Dermis blood vessel endothelial cell (primary cell): ENCODE measurements around the gene LHFPL2. TPM values are rescaled to one million over a fixed set of nuclear protein-coding genes. Genes with fewer than 3 reads are reported as not detected.

Experiments
- DNase-seq: peaks from one replicate; pipeline ENCODE4 v3.0.0; 2010
- total RNA-seq: library from RNA; depleted of rRNA; stranded (reverse); fragments of >200 nt; gene quantifications from 2 replicates; pipeline ENCODE4 v1.2.3, GENCODE V29; 2014

Gene LHFPL2
- total RNA-seq, 1 donor from 2014 or later = 67.7 TPM

- no peak for DNase-seq
Observed at GRCh38 chr5:78567617-78568016, 81.0 kb downstream of the LHFPL2 start.

DNA sequence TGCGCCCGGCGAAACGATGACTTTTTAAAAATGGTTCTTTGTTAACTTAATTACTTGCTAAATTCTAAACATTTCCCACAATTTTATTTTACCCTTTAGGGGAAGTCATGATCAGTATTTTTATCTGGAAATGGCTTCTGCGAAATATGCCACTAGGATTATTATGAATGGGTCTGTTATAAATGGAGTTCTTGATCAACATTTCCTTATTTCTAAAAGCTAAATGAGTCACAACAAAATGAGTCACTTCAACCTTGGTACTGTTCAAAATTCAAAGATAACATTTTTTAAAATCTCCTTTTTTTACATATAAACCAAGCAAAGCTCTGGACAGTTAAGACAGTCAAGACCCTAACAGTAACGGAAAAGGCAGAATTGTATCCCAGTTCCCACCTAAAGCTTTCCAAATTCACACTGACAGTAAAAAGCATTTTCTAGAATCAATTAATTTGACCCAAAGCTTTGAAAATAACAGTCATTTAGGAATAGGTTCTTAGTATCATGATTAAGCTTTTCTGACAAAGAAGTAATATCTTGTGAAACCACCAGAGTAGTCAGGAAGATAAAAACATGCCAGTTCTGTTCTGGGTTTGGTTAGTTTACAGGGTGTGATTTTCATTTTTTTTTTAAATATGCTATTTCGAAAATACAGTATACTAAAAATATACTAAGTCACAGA lies 81.7 kb downstream of the LHFPL2 start:
- peak; percentile 59 for DNase-seq

DNA sequence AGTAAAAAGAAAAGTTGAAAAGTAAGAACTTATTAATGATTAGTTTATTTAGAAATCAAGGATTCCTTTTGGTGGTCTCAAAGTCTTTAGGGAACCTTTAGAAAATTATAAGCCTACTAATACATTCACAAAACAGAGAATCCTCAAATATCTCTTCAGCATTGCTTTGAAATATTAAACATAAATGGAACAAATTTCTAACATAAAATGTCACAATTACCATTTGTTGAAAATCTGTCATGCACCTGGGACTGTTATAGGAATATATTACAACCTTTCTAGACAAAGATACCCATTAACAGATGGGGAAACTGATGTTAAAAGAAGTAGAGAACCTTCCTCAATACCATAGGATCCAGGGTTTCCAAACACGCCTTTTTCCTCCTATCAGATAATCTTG lies 83.2 kb downstream of the LHFPL2 start:
- no peak for DNase-seq

DNA sequence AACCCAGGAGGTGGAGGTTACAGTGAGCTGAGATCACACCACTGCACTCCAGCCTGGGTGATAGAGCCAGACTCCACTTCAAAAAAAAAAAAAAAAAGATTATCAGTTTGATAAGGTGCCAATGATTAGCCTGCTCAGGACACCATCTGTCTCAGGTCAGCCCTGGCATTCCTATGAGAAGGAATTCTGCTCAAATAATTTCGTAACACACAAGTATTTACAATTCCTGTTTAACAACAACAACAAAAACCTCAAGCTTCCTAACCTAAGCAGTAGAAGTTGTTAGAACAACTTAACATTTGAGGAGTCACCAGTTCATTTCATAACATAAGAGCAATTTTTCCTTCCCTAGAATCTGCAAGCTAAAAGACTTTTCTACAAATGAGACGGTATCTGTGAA lies 85.0 kb downstream of the LHFPL2 start:
- no peak for DNase-seq

- no peak for DNase-seq
Observed at GRCh38 chr5:78562714-78563330, 85.8 kb downstream of the LHFPL2 start.

GRCh38 chr5:78562001-78562400 lies 86.6 kb downstream of the LHFPL2 start:
- DNase-seq = no peak

GRCh38 chr5:78561261-78561660 lies 87.3 kb downstream of the LHFPL2 start:
- no peak for DNase-seq

- no peak for DNase-seq
Observed at GRCh38 chr5:78560000-78560855, 88.3 kb downstream of the LHFPL2 start.

GRCh38 chr5:78557601-78558000 lies 91.0 kb downstream of the LHFPL2 start:
- no peak for DNase-seq

DNA sequence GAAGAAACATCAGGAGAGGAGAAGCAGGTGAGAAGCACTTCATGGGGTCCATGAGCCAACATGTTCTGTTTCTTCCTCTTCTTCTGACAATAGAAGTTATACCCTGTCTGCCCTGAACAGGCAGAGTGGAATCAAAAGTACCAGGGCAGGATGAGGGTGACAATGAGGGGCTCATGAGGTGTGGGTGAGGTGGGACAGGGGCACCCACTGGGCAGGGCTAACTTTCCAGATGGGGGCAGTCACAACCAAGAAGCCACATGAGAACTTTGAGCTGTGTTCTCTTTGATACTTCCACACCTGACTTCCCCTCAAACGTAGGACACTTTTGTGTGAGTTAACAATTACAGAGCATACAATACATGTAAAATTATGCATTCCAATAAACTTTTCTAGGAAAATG lies 92.7 kb downstream of the LHFPL2 start:
- no peak for DNase-seq

DNA sequence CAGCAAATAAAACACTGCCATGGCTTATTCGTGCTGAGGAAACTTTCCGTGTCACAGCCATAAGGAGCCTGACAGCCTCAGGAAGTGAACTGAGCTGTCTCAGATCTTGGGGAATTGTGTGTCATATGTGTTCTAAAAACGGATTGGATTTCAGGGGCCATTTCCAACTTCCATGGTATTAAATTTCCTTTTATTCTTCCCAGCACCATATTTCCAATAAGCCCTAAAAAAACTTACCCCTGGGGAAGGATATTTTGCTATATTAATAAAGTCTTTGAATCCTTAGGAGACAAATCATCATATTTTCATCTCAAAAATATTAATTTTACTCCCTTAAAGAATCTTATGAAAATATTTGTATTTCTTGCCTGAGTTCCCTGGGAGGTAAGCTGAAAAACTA lies 93.9 kb downstream of the LHFPL2 start:
- peak; percentile 44 for DNase-seq

- peak; percentile 30 for DNase-seq
Observed at GRCh38 chr5:78553580-78554353, 94.8 kb downstream of the LHFPL2 start.

DNA sequence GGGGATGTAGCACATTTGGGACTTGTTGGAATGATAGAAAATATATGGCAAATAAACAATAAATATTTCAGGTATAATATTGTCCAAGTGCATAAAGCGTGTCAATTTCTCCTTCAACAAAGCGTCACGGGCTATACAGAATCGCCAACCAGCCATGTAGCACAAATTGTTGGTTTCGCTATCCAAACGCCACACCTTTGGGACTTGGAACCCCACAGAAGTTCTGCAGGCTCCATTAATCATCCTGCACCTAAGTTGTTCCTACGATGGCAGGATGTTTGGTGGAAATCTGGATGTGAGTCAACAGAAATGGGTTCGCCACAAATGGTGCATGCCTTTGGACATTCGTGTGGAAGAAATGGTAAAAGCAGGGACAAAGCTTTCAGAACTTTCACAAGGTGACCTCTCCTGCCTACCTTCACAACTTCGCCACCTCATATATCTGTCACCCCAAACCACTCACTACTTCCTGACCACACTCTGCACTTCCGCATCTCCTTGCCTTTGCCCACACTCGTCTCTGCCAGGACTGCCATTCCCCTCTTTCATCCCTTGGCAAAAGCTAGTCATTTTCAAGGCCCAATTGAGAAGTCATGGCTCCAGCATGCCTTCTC lies 95.7 kb downstream of the LHFPL2 start:
- no peak for DNase-seq

- peak; percentile 24 for DNase-seq
Observed at GRCh38 chr5:78550891-78551290, 97.7 kb downstream of the LHFPL2 start.

GRCh38 chr5:78549043-78549442 lies 99.5 kb downstream of the LHFPL2 start:
- no peak for DNase-seq

GRCh38 chr5:78547731-78548615 lies 100.6 kb downstream of the LHFPL2 start:
- DNase-seq = peak; percentile 58

DNA sequence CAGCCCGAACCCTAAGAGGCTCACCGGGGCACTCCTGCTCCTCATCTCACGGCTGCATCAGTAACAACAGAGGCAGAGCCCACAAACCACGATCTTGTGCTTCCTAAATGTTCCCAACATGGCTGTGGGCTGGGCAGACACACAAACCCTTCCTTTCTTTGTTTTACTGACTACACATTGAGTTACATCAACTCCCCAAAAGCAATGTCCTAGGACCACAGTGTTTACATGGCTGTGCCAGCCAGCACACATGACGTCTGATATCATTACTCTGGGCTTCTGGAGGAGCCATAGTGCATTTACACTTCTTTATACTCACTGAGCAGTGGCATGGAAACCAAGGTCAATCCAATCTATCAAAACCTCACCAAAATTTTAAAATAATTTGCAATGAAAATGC lies 101.4 kb downstream of the LHFPL2 start:
- no peak for DNase-seq

DNA sequence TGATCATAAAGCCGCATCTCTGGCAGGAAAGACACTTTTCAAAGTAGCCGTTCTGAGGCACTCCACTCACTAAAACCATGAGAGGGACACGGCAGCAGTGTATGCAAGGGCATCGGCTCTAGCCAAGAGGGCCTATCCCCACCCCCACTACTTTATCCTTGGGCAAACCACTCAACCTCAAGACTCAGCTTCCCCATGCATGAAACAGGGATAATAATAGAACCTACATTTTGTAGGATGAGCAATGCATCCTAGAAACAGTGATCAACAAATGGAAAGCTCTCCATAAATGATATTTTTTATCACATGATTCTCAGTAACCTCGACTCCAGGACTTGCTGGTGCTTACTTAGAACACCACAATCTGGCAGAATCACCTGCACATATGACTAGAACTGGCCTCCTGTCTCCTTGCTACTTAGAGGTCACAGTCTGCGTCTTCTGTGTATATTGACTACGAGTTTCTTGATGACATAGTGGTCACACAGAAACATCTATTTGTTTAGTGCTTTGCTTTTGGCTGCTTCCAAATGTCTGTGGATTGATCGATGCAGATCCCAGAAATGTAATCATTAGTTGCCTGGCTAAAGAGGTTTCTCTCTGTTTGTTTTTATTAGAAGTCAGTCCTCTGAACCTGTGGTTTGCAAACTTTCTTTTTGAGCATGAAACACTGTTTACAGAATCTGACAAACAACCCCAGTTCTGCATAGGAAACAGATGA lies 102.1 kb downstream of the LHFPL2 start:
- no peak for DNase-seq

GRCh38 chr5:78545406-78545805 lies 103.2 kb downstream of the LHFPL2 start:
- no peak for DNase-seq

DNA sequence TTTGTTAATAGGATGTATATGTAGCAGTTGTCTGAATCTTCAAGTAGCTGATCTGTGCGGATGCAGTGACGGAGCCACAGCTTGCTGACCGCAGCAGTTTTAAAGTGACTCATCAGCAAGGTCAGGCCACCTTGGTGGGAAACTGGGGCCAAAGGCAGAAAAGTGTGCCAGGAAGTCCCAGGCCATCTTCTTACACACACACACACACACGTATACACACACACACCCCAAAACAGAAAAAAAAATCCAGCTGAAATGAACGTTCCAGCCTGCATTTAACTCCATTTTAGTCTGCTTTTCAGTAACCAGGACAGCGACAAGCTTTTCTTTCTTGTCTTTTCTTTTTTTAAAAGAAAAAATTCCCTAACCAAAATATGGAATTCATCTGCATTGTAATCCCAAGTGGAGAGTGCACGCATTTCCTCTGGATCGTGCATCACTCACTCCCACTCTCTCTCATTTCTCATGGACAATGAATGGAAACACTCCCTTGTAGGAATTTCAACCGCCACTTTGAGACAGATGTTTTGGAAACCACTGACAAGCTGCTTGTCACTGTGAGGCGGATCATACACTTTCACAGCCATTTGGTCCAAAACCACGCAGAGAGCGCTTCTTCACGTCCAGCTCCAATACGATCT lies 103.9 kb downstream of the LHFPL2 start:
- DNase-seq = peak; percentile 40
